ENCODE data around the gene ERAP2.

DNA sequence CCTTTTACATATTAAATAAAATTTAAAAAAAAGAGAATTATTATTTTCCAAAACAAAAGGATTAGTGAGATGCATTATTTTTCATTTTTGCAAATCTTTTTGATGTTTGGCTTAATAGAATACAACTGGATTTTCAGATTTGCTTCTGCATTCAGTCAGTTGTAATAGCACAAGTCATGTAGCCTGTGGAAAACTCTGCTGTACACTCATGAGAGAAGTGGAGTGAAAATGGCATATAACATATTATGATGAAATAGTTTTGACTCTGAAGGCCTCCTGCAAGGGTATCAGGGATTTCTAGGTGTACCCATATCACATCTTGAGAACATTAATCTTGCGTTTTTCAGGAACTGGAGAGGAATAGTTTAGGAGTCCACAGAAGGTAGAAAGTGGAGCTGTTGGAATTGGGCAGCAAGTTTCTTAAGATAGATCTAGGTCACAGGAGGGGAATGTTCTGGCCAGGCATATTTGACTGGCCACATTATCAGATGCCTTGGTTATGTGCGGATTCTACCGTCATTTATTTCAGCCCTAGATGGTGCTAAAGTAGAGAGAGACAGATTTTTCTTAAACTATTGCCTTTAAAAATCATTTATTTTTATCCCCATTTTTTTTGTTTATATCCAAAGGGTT lies 75.9 kb downstream of the ERAP2 start:
- TF ChIP-seq POLR2A (IDR thresholded peaks at IDR 0.05) = no peak
- TF ChIP-seq, protein P1, sequence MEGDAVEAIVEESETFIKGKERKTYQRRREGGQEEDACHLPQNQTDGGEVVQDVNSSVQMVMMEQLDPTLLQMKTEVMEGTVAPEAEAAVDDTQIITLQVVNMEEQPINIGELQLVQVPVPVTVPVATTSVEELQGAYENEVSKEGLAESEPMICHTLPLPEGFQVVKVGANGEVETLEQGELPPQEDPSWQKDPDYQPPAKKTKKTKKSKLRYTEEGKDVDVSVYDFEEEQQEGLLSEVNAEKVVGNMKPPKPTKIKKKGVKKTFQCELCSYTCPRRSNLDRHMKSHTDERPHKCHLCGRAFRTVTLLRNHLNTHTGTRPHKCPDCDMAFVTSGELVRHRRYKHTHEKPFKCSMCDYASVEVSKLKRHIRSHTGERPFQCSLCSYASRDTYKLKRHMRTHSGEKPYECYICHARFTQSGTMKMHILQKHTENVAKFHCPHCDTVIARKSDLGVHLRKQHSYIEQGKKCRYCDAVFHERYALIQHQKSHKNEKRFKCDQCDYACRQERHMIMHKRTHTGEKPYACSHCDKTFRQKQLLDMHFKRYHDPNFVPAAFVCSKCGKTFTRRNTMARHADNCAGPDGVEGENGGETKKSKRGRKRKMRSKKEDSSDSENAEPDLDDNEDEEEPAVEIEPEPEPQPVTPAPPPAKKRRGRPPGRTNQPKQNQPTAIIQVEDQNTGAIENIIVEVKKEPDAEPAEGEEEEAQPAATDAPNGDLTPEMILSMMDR (IDR thresholded peaks at IDR 0.05) = no peak

Data from right lobe of liver (tissue), 4 donors.